ENCODE data around the gene TMIGD1.
"Not testable (repeated sequence)": the region's sequence is repeated elsewhere in the genome, so short reads cannot be mapped to it uniquely, and the experiment has no call there.

The TMIGD1 gene

DNA sequence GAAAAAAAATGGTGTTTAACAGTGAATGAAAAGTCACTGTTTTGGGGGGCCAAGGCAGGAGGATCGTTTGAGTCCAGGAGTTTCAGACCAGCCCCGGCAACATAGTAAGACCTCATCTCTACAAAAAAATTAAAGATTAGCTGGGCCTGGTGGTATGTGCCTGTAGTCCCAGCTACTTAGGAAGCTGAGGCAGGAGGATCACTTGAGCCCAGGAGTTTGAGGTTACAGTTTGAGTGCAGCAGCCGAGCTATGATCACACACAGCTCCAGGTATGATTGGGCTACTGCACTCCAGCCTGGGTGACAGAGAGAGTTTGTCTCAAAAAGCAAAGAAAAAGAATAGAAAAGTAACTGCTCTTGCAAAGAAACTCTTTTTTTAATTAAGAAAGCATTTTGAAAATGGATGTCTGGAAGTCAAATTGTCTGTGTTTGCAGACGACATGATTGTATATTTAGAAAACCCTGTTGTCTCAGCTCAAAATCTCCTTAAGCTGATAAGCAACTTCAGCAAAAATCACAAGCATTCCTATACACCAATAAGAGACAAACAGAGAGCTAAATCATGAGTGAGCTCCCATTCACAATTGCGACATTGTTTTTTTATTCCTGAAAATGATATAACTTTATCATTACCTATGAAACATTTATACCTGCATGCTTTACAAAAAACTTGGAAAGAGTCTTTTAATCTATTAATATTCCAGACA, 24.4 kb upstream of the TMIGD1 start:
- no peak for DNase-seq

DNA sequence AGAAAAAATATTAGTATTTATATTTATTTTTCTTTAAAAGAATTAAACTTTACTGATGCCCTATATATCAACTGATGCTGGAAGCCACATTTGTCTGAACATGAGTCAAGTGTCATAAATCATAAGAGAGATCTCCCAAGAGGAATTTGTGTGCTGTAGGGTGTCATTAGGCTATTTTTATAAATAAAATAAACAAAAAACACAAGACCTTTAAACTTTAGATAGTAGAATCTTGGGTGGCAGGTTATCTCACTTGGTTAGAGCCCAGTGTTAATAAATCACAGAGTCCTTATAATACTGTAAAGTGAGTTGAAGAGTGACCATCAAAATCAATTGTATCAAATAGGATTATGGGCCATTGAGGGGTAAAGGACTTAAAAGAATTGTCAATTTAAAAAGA, 23.6 kb upstream of the TMIGD1 start:
- no peak for DNase-seq

DNA sequence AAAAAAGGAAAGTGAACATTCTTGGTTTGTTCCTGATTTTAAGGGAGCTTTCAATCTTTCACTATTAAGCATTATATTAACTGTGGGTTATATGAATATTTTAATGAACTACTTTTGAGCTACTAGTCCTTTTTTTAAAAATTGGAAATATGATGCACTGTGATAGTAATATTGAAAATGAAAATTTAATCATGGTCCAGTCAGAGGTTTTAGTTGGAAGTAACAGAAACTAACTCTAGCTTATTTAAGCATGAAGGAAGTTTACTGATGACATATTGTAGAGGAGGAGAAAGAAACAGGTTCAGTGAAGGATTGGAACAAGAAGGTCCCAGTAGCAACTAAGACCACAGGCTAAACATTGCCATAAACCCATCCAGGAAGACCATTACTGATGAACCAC, 20.8 kb upstream of the TMIGD1 start:
- DNase-seq, result no peak

DNA sequence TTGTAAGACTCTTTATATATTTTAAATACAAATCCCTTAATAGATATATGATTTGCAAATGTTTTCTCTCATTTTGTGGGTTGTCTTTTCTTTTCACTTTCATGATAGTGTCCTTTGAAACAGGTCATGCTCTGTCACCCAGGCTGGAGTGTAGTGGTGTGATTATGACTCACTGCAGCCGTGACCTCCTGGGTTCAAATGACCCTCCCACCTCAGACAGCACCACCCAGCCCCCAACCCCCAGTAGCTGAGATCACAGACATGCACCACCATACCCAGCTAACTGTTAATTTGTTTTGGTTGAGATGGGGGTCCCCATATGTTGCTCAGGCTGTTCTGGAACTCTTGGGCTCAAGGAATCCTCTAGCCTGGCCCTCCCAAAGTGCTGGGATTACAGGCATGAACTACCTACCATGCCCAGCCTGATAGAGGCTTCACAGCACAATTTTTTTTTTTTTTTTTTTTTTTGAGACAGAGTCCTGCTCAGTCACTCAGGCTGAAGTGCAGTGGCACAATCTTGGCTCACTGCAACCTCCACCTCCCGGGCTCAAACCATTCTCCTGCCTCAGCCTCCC, 18.5 kb upstream of the TMIGD1 start:
- no peak for DNase-seq

DNA sequence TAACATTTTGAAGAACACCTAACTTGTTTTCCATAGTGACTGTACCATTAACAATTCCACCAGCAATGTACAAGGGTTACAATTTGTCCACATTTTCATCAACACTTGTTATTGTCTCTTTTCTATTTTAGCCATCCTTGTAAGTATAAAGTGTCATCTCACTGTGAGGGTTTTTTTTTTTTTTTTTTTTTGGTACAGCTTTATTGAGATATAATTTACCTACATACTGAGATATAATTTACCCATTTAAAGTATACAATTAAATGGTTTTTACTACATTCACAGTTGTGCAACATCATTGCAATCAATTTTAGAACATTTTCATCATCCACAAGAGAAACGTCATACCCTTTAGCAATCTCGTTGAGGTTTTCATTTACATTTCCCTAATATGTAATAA, 17.9 kb upstream of the TMIGD1 start:
- DNase-seq, result no peak

DNA sequence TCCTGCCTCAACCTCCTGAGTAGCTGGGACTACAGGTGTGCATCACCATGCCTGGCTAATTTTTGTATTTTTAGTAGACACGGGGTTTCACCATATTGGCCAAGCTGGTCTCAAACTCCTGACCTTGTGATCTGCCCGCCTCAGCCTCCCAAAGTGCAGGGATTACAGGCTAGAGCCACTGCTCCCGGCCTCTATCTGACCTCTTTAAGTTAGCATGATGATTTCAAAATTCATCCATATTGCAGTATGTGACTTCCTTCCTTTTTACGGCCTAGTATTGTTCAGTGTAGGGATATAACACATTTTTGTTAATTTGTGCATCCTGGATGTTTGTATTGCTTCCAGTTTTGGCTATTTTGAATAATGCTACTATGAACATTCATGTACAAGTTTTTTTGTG, 17.4 kb upstream of the TMIGD1 start:
- not testable (repeated sequence) for DNase-seq

DNA sequence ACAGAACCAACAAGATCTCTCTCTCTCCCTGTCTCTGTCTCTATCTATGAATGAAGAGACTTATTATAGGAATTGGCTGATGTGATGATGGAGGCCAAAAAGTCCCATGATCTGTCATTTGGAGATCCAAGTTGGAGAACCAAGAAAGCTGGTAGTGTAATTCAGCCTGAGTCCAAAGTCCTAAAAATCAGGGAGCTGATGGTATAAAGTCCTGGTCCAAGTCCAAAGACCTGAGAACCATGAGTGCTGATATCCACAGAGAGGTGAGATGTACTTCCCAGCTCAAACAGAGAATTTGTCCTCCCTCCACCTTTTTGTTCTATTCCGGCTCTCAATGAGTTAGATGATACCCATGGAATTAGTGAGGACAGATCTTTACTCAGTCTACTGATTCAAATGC, 15.4 kb upstream of the TMIGD1 start:
- no peak for DNase-seq

DNA sequence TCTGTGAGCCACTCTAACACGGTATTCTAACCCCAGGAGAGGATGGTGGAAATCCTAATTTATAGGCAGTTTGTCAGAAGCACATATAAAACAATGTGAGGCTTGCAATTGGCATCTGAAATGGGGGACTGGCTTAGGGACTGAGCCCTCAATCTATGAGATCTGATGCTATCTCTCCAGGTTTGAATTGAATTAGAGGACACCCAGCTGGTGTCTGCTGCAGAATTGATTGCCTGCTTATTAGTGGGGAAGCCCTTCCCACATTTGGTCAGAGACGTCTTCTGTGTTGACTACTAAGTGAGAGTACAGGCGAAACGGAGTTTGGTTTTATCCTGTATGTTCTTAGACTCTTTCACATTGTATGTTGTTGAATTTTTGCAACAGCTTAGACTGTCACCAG, 13.6 kb upstream of the TMIGD1 start:
- DNase-seq, result no peak

DNA sequence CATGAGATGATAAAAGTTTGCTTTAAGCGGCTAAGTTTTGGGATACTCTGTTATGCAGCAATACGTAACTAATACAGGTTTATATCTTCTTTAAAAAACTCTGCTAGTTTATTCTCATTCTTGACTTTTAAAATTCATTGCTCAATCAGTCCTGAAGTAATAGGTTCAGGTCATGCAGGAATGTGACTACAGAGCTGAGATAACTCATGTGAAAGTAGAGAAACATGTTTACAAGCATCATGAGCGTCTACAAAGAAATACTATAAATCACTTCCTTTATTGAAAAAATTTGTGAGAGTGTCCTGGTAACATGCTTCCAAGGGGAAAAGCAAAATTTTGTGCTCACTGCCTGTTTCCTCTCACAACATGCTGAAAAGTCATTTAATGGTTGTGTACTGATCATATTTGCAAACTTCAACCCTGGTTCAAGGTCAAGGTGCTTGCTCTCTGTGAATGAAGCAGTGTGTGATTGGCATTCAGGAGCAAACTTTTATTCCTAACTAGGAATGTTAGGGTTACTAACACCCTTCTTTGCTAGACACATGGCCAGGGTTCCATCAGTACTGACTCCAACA, 12.5 kb upstream of the TMIGD1 start:
- no peak for DNase-seq

DNA sequence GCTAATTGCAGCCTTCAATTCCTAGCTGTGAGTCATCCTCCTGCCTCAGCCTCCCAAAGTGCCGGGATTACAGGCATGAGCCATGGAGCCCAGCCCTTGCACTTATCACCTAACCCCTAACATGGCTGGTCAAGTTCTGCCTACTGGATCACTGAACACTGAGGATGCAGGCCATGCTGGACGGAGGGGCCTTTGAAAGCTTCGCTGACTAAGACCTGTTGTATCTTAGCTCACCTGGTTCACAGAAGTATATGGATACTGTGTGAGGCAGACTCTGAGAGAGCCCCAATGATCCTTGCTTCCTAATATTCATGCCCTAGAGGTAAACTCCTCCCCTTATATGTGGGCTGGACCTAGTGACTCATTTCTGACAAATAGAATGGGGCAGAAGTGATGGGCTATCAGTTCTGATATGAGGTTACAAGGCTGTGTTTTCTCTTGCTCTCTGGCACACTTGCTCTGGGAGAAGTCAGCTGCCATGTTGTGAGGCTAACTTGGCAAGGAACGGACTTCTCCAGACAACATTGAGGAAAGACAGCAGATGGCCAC, 11.7 kb upstream of the TMIGD1 start:
- DNase-seq, result peak; percentile 40

DNA sequence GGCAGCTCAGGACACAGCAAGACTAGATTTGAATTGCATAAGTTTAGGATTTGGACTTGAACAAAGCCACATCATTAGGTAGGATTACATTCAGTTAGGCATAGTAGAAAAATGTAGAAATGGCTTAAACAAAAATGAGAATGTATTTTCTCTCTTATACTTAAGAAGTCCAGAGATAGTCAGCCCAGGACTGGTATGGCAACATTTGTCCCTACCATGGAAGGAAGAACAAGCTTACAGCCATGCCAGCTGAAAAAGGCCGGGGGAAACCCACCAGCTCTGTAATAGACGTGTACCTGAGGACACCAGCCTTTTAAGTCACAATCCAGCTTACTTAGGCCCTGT, 11.2 kb upstream of the TMIGD1 start:
- DNase-seq, result no peak

DNA sequence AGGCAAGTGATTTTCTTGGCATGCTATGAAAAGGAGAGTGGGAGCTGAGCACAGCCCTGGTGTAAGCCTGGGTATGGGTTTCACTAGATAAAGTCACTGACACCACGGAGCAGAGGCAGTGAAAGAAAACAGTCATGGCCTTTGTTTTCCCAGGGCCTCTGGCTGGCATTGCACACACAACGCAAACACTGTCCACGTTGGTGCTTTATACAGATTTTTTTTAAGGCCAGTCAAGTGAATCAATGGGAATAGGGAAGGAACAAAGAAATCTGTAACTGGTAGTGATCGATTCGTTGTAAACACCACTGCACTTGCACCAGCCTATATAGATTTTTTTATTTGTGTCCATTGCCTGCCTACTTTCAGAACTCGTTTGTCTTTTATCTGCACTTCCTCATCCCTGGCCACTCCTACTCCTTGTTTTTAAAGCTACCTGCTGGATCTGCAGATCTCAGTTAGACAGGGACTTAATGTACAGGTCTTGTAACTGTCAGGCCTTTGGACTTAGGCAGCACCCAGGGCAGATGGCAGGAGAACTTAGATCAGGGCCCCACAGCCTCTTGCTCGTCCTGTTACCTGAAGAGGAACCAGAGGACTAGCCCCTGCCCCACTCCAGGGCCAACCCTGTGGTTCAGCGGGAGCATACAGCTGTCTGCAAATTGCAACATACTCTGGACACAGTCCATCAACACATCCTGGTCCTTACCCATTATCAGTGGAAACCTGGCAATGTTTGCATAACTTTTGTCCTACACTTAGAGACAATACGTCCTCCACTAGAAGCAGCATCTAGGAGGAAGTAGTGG, 10.6 kb upstream of the TMIGD1 start:
- DNase-seq, result no peak

DNA sequence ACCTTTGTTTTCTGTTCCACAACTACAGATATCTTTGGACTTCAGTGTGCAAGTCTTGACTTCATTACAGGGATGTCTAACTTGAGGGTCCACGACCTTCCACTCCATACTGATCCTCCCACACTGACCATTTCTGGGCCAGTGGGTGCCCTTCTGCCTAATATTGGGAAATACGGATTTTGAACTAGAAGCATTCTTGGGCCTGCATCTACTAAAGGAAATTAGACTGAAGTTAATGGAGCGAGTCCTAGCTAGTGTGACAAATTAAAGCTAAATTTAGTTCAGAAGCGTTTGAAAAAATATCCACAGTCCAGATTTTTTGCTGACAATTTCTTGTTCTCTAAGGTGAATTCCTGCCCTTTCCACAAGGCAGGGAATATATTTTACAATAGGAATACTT, 9.9 kb upstream of the TMIGD1 start:
- DNase-seq, result no peak

DNA sequence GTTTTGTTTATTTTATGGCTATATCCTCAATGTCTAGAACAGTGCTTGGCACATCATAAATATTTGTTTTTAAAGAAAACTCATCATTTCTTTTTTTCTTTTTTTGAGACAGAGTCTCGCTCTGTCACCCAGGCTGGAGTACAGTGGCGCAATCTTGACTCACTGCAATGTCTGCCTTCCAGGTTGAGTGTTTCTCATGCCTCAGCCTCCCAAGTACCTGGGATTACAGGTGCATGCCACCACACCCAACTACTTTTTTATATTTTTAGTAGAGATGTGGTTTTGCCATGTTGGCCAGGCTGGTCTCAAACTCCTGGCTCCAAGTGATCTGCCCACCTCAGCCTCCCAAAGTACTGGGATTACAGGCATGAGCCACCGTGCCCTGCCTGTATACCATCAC, 9.4 kb upstream of the TMIGD1 start:
- DNase-seq, result not testable (repeated sequence)

DNA sequence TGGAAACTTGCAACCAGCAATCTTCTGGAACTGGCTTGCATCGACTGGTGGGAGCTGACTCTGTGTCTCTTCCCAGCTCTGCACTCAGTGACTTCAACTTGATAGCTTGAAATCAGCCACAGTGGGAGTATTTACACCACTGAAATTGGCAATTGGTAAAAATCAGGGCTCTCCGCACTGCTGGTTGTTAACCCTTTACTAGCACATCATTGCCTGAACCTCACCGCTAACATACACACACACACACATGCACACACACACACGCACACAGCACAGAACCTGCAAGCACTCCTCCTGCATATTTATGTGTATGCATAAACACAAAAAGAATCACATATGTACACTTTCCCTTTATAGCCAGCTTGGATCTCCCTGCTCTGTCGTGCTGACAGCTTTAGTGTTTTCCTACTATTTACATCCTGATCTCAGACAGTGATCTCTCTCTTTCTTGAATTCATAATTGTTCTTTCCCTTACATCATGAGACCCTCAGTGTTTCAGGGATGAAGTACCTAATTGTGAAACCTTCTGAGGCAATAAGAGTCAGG, 7.9 kb upstream of the TMIGD1 start:
- no peak for DNase-seq

DNA sequence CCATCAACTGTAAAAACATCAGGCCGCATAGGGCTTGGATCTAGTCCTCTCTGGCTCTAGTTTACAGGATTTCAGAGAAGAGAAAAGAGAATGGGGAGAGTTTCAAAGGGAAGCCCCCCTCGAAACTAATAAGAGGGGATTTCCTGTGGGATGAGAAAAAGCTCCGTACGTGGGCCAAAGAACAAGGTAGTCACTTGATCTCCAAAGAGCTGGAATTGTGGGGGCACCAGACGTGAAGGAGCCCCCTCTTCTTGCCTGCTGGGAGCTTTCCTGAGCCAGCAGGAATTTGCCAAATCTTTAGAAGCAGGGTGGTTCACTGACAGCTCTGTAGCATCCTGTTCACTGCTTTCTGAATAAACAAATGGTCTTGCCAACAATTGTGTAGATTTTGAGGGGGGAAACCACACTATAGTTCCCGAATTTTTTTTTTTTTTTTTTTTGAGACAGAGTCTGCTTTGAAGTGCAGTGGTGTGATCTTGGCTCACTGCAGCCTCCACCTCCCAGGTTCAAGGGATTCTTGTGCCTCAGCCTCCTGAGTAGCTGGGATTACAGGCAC, 7.0 kb upstream of the TMIGD1 start:
- no peak for DNase-seq

DNA sequence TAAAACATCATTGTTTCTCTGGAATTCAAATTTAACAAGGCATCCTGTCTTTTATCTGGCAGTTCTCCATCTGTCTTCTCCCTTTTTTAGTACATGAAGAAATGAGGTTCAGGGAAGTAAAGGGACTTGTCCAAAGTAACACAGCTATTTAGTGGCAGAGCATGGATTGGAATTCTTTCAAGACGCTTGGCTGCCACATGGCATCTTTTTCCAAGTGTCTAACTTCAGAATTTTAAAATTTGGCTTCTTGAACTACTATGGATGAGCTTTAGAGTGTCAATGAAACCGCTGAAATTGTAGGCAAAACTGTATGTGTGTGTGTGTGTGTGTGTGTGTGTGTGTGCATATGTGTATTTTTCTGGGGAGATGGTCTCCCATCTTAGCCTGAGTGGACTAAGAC, 5.2 kb upstream of the TMIGD1 start:
- no peak for DNase-seq

DNA sequence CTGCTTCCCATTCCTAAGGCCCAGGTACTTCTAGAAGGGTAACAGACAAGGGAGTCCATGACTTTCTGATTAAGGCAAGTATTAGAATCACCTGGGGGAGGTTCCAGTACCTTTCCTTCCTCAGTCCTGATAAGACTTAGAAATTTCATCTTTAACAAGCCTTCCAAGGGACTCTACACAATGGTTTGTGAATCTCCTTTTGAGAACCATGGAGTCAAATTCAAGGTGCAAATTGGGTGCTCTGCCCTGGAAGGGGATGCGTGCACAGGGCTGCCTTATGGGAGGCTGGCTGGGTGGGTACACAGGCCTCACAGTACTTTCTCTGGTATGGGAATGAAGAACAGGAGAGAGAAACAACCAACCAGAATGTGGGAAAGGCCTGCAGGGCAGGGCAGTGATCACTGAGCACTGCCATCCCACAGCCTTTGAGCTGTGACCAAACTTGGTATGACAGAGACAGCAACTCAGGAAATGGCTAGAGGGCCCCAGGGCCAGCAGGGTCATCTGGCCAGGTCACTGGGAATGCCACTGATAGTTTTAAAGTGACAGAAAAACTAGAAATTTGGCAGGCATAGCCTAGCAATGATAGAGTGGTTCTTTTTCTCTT, 3.6 kb upstream of the TMIGD1 start:
- DNase-seq, result no peak

DNA sequence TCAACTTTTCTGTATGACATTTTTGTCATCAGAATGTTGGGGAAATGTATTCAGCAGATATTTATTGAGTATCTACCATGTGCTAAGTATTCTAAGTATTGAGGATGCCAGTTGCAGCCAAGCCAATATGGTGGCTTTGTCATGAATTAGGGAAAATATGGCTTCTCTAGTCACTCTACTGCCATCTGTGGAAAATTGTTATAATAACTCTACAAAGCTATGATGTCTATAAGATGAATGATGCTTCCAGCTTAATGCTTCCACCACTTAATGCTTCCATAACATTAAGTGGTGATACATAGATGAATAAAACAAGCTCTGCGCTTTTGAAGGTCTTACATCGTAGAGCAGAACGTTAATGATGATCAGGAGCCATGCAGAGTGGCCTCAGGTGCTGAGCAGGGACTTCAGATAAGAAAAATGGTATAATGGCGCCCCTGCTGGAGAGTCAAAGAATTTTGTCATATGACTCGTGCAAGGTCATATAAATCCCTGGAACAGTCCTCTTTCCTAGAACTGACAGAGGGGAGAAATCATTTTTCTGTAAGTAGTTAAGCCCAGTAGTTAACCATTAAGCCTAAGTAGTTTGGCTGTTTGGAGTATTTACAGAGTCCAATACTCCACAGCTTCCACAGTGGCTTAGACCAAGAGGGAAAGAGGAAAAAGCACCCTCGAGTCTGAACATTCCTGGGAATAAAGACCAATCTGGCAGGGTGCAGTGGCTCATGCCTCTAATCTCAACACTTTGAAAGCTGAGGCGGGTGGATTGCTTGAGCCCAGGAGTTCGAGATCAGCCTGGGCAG, 2.7 kb upstream of the TMIGD1 start:
- peak; percentile 68 for DNase-seq

DNA sequence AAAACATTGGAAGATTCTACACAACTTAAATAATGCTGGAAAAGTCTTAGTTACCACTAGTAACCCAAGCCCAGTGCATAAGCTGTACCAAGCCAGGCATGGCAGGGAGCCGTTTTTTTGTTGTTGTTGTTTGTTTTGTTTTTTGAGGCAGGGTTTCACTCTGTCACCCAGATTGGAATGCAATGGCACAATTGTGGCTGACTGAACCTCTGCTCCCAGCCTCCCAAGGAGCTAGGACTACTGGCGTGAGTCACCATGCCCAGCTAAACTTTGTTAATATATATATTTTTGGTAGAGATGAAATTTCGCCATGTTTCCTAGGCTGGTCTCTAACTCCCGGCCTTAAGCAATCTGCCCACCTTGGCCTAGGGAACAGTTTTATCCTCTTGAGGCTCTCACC, 564 bp upstream of the TMIGD1 start:
- no peak for DNase-seq

DNA sequence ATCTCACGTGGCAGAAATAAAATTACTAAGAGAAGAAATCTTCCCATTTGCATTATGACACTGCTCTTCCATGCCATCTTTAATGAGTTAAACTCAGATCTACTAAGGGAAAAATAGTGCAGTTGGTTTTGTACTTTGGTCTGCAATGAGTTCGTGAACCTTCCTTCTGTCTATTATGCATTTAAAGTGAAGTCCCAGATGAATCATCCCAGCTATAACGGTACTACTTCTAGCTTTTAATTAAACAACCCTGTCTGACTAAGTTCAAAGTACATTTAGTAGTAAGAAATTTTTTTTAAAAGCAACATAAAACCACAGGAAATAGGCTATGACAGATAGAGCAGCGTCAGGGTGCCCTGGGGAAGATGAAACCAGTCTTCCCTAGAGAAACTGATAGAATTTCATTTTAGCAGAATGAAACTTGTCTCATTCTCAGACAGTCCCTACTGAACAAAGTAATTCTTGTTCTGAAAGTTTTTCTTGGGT, 1.8 kb downstream of the TMIGD1 start:
- peak; percentile 55 for DNase-seq

DNA sequence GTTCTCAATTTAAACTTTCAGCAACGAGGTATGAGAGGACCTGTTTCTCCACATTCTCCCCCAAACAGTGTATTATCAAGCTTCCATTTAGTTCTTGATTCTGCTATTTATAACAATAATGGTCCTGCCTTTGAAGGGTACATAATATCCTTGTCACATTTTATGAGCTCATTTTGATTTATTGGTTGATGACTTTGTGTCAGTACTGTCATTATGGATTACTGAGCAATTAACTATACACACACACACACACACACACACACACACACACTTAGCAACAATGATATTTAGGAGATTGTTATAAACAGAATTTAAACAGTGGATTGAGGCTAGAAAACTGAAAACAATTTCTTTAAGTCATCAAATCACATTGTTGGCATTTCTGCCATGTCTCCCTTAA, 7.0 kb downstream of the TMIGD1 start:
- DNase-seq, result no peak

Measured in stimulated activated CD8-positive, alpha-beta memory T cell treated with anti-CD3 and anti-CD28 coated beads, Interleukin-4, amount 100 ng/mL, for 48 hours (primary cell).